ENCODE data around the gene ZNF892. TPM values are rescaled to one million over a fixed set of nuclear protein-coding genes. Genes with fewer than 3 reads are reported as not detected.

ZNF892 gene
- polyA plus RNA-seq, 3 donors: 0.15 to 0.73 (median 0.23) TPM

GRCh38 chr2:95225658-95226057 is 18.3 kb downstream of the ZNF892 start:
- H3K36me3 Mint-ChIP-seq: no peaks in the 10 kb centered on the region
- no peak overlapping the region for H3K4me2 ChIP-seq (replicated peaks; ENCODE audit: extremely low read depth, low read length, poor library complexity, severe bottlenecking)
- no peak overlapping the region for H3K4me3 ChIP-seq (replicated peaks in 1 of 3; ENCODE audit: low read depth in 2 of 3, low read length in 3 of 3)
- no peak overlapping the region for H3K27ac Mint-ChIP-seq
- no peaks in the 10 kb centered on the region for H4K20me1 ChIP-seq (ENCODE audit: insufficient read depth, low read length)
- H3K4me1 Mint-ChIP-seq: no peaks in the 10 kb centered on the region
- H3K27me3 ChIP-seq (ENCODE audit: control insufficient read depth in 2 of 2, insufficient read depth in 2 of 2, low read length in 2 of 2): no peaks in the 10 kb centered on the region
- no peak overlapping the region for H3K9ac ChIP-seq (ENCODE audit: insufficient read depth, low read length, poor library complexity, severe bottlenecking)
- H3K27ac ChIP-seq (ENCODE audit: low read depth in 1 of 2, low read length in 2 of 2): no peak overlapping the region
- H3K4me3 Mint-ChIP-seq: no peak overlapping the region
- H3K36me3 ChIP-seq (replicated peaks in 1 of 2; ENCODE audit: control insufficient read depth in 1 of 2, insufficient read depth in 2 of 2, low read length in 2 of 2): no peaks in the 10 kb centered on the region
- DNase-seq: no peak
- peaks cover 23 to 40% of the 10 kb centered on the region in 2 donors for H3K9me3 ChIP-seq (replicated peaks in 1 of 2; ENCODE audit: control insufficient read depth in 1 of 2, insufficient read depth in 1 of 2, low read length in 2 of 2)
- TF ChIP-seq CTCF (IDR thresholded peaks at IDR 0.05): no peak
- H3K9me3 Mint-ChIP-seq: peaks cover 10 to 44% (median 26%) of the 10 kb centered on the region in 7 donors
- no peaks in the 10 kb centered on the region for H3K79me2 ChIP-seq (ENCODE audit: insufficient read depth, low read length)
- peaks cover 0 to 2% (median 0%) of the 10 kb centered on the region in 3 donors for H3K27me3 Mint-ChIP-seq (ENCODE audit: low read depth in 3 of 3)
- no peaks in the 10 kb centered on the region for H3K4me1 ChIP-seq (ENCODE audit: control insufficient read depth in 1 of 2, insufficient read depth in 2 of 2, low read length in 2 of 2)
- intact Hi-C loops (cut with micrococcal nuclease): no loop called here
- H2AFZ ChIP-seq (ENCODE audit: insufficient read depth, low read depth, low read length, poor library complexity, severe bottlenecking): no peak overlapping the region

- DNase-seq: peak in 2 of 3 donors; percentile 12 to 40
- Histone ChIP-seq H3K4me2 (replicated peaks; ENCODE audit: extremely low read depth, low read length, poor library complexity, severe bottlenecking) (no peak overlapping the region), H3K27ac (ENCODE audit: low read depth in 1 of 2, low read length in 2 of 2) (no peak overlapping the region), H2AFZ (ENCODE audit: insufficient read depth, low read depth, low read length, poor library complexity, severe bottlenecking) (no peak overlapping the region), H3K4me1 (ENCODE audit: control insufficient read depth in 1 of 2, insufficient read depth in 2 of 2, low read length in 2 of 2) (no peaks in the 10 kb centered on the region), H4K20me1 (ENCODE audit: insufficient read depth, low read length) (no peaks in the 10 kb centered on the region), H3K4me3 (replicated peaks in 1 of 3; ENCODE audit: low read depth in 2 of 3, low read length in 3 of 3) (no peak overlapping the region), H3K27me3 (ENCODE audit: control insufficient read depth in 2 of 2, insufficient read depth in 2 of 2, low read length in 2 of 2) (no peaks in the 10 kb centered on the region), H3K36me3 (replicated peaks in 1 of 2; ENCODE audit: control insufficient read depth in 1 of 2, insufficient read depth in 2 of 2, low read length in 2 of 2) (no peaks in the 10 kb centered on the region), H3K79me2 (ENCODE audit: insufficient read depth, low read length) (no peaks in the 10 kb centered on the region), H3K9me3 (replicated peaks in 1 of 2; ENCODE audit: control insufficient read depth in 1 of 2, insufficient read depth in 1 of 2, low read length in 2 of 2) (peaks cover 0 to under 1% of the 10 kb centered on the region in 2 donors), H3K9ac (ENCODE audit: insufficient read depth, low read length, poor library complexity, severe bottlenecking) (no peak overlapping the region)
- 50% methylated on average over 1 of the region's 3 CpGs for WGBS (ENCODE audit: insufficient coverage)
- Mint-ChIP-seq H3K27ac (no peak overlapping the region), H3K4me1 (no peaks in the 10 kb centered on the region), H3K9me3 (peaks cover 3 to 14% (median 7%) of the 10 kb centered on the region in 7 donors), H3K36me3 (no peaks in the 10 kb centered on the region), H3K4me3 (no peak overlapping the region), H3K27me3 (ENCODE audit: low read depth in 3 of 3) (peaks cover 2 to 3% (median 3%) of the 10 kb centered on the region in 3 donors)
- TF ChIP-seq CTCF (IDR thresholded peaks at IDR 0.05): peak; percentile 77
- intact Hi-C loops (cut with micrococcal nuclease): no loop called here
Observed at GRCh38 chr2:95231723-95232122, 24.4 kb downstream of the ZNF892 start.

Data from CD14-positive monocyte (primary cell).